ENCODE measurements around the gene RNF41.

- TF ChIP-seq CTCF (IDR thresholded peaks at IDR 0.05): peak; percentile 51 to 87 (median 65)
- TF ChIP-seq POLR2A (IDR thresholded peaks at IDR 0.05): peak; percentile 36 to 96
Observed at GRCh38 chr12:56266693-56267442, 45.1 kb upstream of the RNF41 start, which contains the start of gene COQ10A.

All from heart left ventricle (tissue), 13 donors.